RWPE2 (cell line): ENCODE data around the gene PPP2R3C.
"Not testable (repeated sequence)": the region's sequence is repeated elsewhere in the genome, so short reads cannot be mapped to it uniquely, and the experiment has no call there.

Experiments
- ATAC-seq: fragments of 200-7000 bp; cut with Tn5 transposase; 3 replicates; pipeline ENCODE4 v1.9.1; 2021; ENCODE audit warnings: low read depth
- DNase-seq: peaks from one replicate; pipeline ENCODE4 v3.0.0-alpha.2; 2020; ENCODE audit warnings: low spot score
- H3K27ac ChIP-seq: fragments of 450-650 bp; 2 replicates; pipeline ENCODE4 v1.5.1; 2017; ENCODE audit warnings: mild to moderate bottlenecking; ENCODE audit not compliant: poor library complexity, severe bottlenecking
- H3K27me3 ChIP-seq: fragments of 250-450 bp; sonication (Bioruptor Pico); 2 replicates; pipeline ENCODE4 v1.5.1; 2021; ENCODE audit warnings: mild to moderate bottlenecking, moderate library complexity; ENCODE audit not compliant: insufficient read depth, poor library complexity, severe bottlenecking
- H3K36me3 ChIP-seq: fragments of 250-450 bp; sonication (Bioruptor Pico); 2 replicates; pipeline ENCODE4 v1.5.1; 2020; ENCODE audit warnings: low read depth, mild to moderate bottlenecking, moderate library complexity
- H3K4me1 ChIP-seq: fragments of 250-450 bp; sonication (Bioruptor Pico); 2 replicates; pipeline ENCODE4 v1.5.1; 2021; ENCODE audit warnings: mild to moderate bottlenecking, moderate library complexity; ENCODE audit not compliant: insufficient read depth, poor library complexity, severe bottlenecking
- H3K4me3 ChIP-seq: fragments of 250-450 bp; sonication (Bioruptor Pico); 2 replicates; pipeline ENCODE4 v1.5.1; 2021; ENCODE audit warnings: mild to moderate bottlenecking, moderate library complexity; ENCODE audit not compliant: severe bottlenecking
- H3K9me3 ChIP-seq: fragments of 250-450 bp; sonication (Bioruptor Pico); 2 replicates; pipeline ENCODE4 v1.5.1; 2021; ENCODE audit warnings: mild to moderate bottlenecking, moderate library complexity; ENCODE audit not compliant: severe bottlenecking
- CTCF ChIP-seq: fragments of 450-650 bp; IDR thresholded peaks from one replicate; pipeline ENCODE4 v1.5.1; 2017; ENCODE audit warnings: mild to moderate bottlenecking, moderate library complexity; ENCODE audit not compliant: poor library complexity, severe bottlenecking

Gene PPP2R3C

GRCh38 chr14:35079742-35080141 is 42.0 kb downstream of the PPP2R3C start:
- no peaks in the 10 kb centered on the region for H3K9me3 ChIP-seq
- no peak overlapping the region for H3K27ac ChIP-seq
- TF ChIP-seq CTCF: no peak
- H3K4me3 ChIP-seq: no peak overlapping the region
- no peaks in the 10 kb centered on the region for H3K4me1 ChIP-seq
- DNase-seq (no peak), ATAC-seq (no peak)
- peaks cover 69% of the 10 kb centered on the region for H3K36me3 ChIP-seq
- H3K27me3 ChIP-seq: no peaks in the 10 kb centered on the region

GRCh38 chr14:35078082-35078481 is 43.7 kb downstream of the PPP2R3C start:
- H3K9me3 ChIP-seq: no peaks in the 10 kb centered on the region
- no peak for ATAC-seq
- no peak for TF ChIP-seq CTCF

GRCh38 chr14:35073486-35073885 is 48.3 kb downstream of the PPP2R3C start:
- DNase-seq (no peak), ATAC-seq (no peak)
- H3K4me1 ChIP-seq: no peaks in the 10 kb centered on the region
- no peak overlapping the region for H3K4me3 ChIP-seq
- no peak for TF ChIP-seq CTCF
- no peaks in the 10 kb centered on the region for H3K27me3 ChIP-seq
- no peaks in the 10 kb centered on the region for H3K9me3 ChIP-seq
- no peak overlapping the region for H3K27ac ChIP-seq
- H3K36me3 ChIP-seq: peaks cover 54% of the 10 kb centered on the region

More at GRCh38 chr14:35078082-35078481, 43.7 kb downstream of the PPP2R3C start:
- Histone ChIP-seq H3K27ac (no peak overlapping the region), H3K36me3 (peaks cover 67% of the 10 kb centered on the region), H3K27me3 (no peaks in the 10 kb centered on the region), H3K4me3 (no peak overlapping the region), H3K4me1 (no peaks in the 10 kb centered on the region)
- DNase-seq: no peak

GRCh38 chr14:35072226-35072625 is 49.6 kb downstream of the PPP2R3C start:
- ATAC-seq (no peak), DNase-seq (no peak)
- Histone ChIP-seq H3K27me3 (no peaks in the 10 kb centered on the region), H3K36me3 (peaks cover 45% of the 10 kb centered on the region), H3K27ac (no peak overlapping the region), H3K9me3 (no peaks in the 10 kb centered on the region), H3K4me3 (no peak overlapping the region), H3K4me1 (no peaks in the 10 kb centered on the region)
- TF ChIP-seq CTCF: no peak

- no peak overlapping the region for H3K27ac ChIP-seq
- no peak for ATAC-seq
Measured at GRCh38 chr14:35068238-35069012, 53.4 kb downstream of the PPP2R3C start.

GRCh38 chr14:35065731-35066130 is 56.1 kb downstream of the PPP2R3C start:
- ATAC-seq, H3K27ac ChIP-seq, DNase-seq, H3K4me1 ChIP-seq, H3K27me3 ChIP-seq, H3K9me3 ChIP-seq, H3K4me3 ChIP-seq: not testable (repeated sequence)
- peaks cover 22% of the 10 kb centered on the region for H3K36me3 ChIP-seq

More at GRCh38 chr14:35068238-35069012, 53.4 kb downstream of the PPP2R3C start:
- no peak for TF ChIP-seq CTCF
- Histone ChIP-seq H3K27me3 (no peaks in the 10 kb centered on the region), H3K36me3 (peaks cover 31% of the 10 kb centered on the region), H3K4me3 (no peak overlapping the region), H3K4me1 (no peaks in the 10 kb centered on the region), H3K9me3 (no peaks in the 10 kb centered on the region)
- DNase-seq: no peak

GRCh38 chr14:35061113-35061791 is 60.5 kb downstream of the PPP2R3C start:
- peak; percentile 73 for DNase-seq
- H3K27ac ChIP-seq: peak overlapping the region; percentile 83
- peaks cover 32% of the 10 kb centered on the region for H3K36me3 ChIP-seq
- H3K4me1 ChIP-seq, H3K27me3 ChIP-seq, H3K9me3 ChIP-seq, H3K4me3 ChIP-seq: not testable (repeated sequence)
- peak; percentile 97 for ATAC-seq
